Activated naive CD8-positive, alpha-beta T cell treated with anti-CD3 and anti-CD28 coated beads, Interleukin-2, amount 10 ng/mL, durations not matched to agents 7 days and 5 days (primary cell): Measurements from ENCODE around the gene CENPT. TPM values are rescaled to one million over a fixed set of nuclear protein-coding genes. Genes with fewer than 3 reads are reported as not detected.
A peak's percentile ranks its signal among the peaks of the same experiment; 100 is the strongest.

ENCODE experiments used
- ATAC-seq: fragments of 150-1000 bp; cut with Tn5 transposase; one replicate; pipeline ENCODE4 v1.10.0; 2021; ENCODE audit warnings: low read depth, moderate library complexity
- POLR2A ChIA-PET: fragments of 350-600 bp; sonication (Branson Sonifier 250); formaldehyde crosslinking; loops from one replicate; lab custom pipeline; 2021; ENCODE audit warnings: antibody characterized with exemption; lab: Charles Lee
- DNase-seq: peaks from one replicate; pipeline ENCODE4 v3.0.0; 2021
- H3K27ac Mint-ChIP-seq: one replicate; pipeline ENCODE4 v1.8.0; 2022; ENCODE audit warnings: mild to moderate bottlenecking, mixed read lengths
- H3K27me3 Mint-ChIP-seq: one replicate; pipeline ENCODE4 v1.8.0; 2022; ENCODE audit warnings: mild to moderate bottlenecking, moderate library complexity, mixed read lengths
- H3K36me3 Mint-ChIP-seq: one replicate; pipeline ENCODE4 v1.8.0; 2021; ENCODE audit warnings: mild to moderate bottlenecking, mixed read lengths
- H3K4me1 Mint-ChIP-seq: one replicate; pipeline ENCODE4 v1.8.0; 2021; ENCODE audit warnings: mixed read lengths
- H3K4me3 Mint-ChIP-seq: one replicate; pipeline ENCODE4 v1.8.0; 2022; ENCODE audit warnings: mild to moderate bottlenecking, moderate library complexity, mixed read lengths
- H3K9me3 Mint-ChIP-seq: one replicate; pipeline ENCODE4 v1.8.0; 2021; ENCODE audit warnings: mixed read lengths
- total RNA-seq, 2 experiments: library from RNA; stranded (reverse); gene quantifications; one replicate each; pipeline ENCODE4 v1.2.3, GENCODE V29; 2021

CENPT gene, protein sequence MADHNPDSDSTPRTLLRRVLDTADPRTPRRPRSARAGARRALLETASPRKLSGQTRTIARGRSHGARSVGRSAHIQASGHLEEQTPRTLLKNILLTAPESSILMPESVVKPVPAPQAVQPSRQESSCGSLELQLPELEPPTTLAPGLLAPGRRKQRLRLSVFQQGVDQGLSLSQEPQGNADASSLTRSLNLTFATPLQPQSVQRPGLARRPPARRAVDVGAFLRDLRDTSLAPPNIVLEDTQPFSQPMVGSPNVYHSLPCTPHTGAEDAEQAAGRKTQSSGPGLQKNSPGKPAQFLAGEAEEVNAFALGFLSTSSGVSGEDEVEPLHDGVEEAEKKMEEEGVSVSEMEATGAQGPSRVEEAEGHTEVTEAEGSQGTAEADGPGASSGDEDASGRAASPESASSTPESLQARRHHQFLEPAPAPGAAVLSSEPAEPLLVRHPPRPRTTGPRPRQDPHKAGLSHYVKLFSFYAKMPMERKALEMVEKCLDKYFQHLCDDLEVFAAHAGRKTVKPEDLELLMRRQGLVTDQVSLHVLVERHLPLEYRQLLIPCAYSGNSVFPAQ
- 10 to 100 TPM; 84.0 to 90.7 TPM for total RNA-seq

DNA sequence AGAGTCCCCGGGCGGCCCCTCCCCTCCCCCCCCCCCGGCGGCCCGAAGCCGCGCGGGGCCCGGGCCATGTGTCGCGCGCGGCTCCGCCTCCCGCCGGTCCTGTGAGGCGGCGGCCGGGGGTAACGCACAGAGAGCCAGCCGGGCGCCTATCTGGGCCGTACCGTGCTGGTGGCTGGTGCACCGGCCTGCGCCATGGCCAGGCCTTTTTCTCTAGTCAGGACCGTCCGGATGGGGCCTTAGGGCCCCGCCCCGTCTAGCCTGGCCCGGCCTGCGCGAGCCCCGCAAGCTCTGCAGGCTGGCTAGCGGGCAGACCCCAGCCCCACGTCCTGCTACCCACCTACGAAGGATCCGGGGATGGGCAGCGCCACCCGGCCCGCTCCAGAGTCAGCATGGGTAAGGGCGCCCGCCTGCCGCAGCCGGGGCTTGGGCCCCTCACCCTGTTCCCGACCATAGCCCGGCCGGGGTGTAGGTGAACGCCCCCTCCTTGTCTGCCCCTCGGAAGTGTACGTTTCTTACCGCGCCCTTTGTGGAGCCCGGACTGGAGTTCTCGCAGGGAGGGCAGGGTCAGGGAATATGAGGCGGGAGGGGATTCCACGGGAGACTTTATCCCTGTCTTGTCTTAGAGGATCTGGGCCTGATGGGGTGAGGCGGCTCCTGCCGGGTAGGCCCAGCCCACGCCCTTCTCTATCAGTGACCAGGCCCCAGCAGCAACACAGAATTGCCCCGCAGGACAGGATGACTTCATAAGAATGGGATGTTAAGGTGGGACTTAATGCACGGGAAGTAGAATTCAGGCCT, at the start of gene CENPT:
TSS of gene CENPT (minus strand) at position 630 of the 798 bp plus-strand sequence. CDS start 13,834 bp downstream, outside the sequence.
- DNase-seq (no peak), ATAC-seq (peak; percentile 43)
- Mint-ChIP-seq H3K9me3 (no peaks in the 10 kb centered on the region), H3K36me3 (peaks cover 2% of the 10 kb centered on the region), H3K4me1 (peaks cover 35% of the 10 kb centered on the region), H3K27me3 (no peaks in the 10 kb centered on the region), H3K4me3 (peak within 1 kb of the TSS; percentile 94), H3K27ac (peak within 1 kb of the TSS; percentile 90)
- POLR2A ChIA-PET, result interaction anchor here (1.4 to 2.0 kb wide), 4 partner anchors 14 to 89 kb away, joined by 4 to 21 read pairs (median 8); partner anchors contain the start of genes EDC4 and PSMB10

GRCh38 chr16:67897231-67897630, 49.7 kb upstream of the CENPT start:
- peaks cover 2% of the 10 kb centered on the region for H3K36me3 Mint-ChIP-seq
- H3K4me3 Mint-ChIP-seq, result no peak overlapping the region
- no peak for ATAC-seq
- peaks cover 18% of the 10 kb centered on the region for H3K4me1 Mint-ChIP-seq
- H3K9me3 Mint-ChIP-seq, result no peaks in the 10 kb centered on the region
- POLR2A ChIA-PET, result interaction anchor here (0.7 kb wide), 1 partner anchor 17 kb away, joined by 3 read pairs; no protein-coding TSS in a partner anchor
- no peak for DNase-seq
- H3K27ac Mint-ChIP-seq, result no peak overlapping the region
- H3K27me3 Mint-ChIP-seq, result no peaks in the 10 kb centered on the region

- Mint-ChIP-seq H3K9me3 (no peaks in the 10 kb centered on the region), H3K4me3 (peak overlapping the region; percentile 86), H3K36me3 (peaks cover 2% of the 10 kb centered on the region), H3K27ac (peak overlapping the region; percentile 96), H3K27me3 (no peaks in the 10 kb centered on the region), H3K4me1 (peaks cover 18% of the 10 kb centered on the region)
- DNase-seq (no peak), ATAC-seq (no peak)
- POLR2A ChIA-PET, result interaction anchor here (1.1 to 2.8 kb wide), 3 partner anchors 40 to 60 kb away, joined by 3 to 13 read pairs (median 3); partner anchors contain the start of gene PSMB10
These were observed 46.4 kb upstream of the CENPT start for GRCh38 chr16:67893743-67894399.

- peaks cover 2% of the 10 kb centered on the region for H3K36me3 Mint-ChIP-seq
- POLR2A ChIA-PET, result interaction anchor here (0.5 to 2.8 kb wide), 9 partner anchors 16 to 401 kb away, joined by 3 to 13 read pairs (median 4); partner anchors contain the start of gene PSMB10
- peak within 1 kb of the TSS; percentile 86 for H3K4me3 Mint-ChIP-seq
- no peaks in the 10 kb centered on the region for H3K27me3 Mint-ChIP-seq
- no peaks in the 10 kb centered on the region for H3K9me3 Mint-ChIP-seq
- ATAC-seq (peak; percentile 97), DNase-seq (peak; percentile 89)
- H3K27ac Mint-ChIP-seq, result peak within 1 kb of the TSS; percentile 96
- peaks cover 18% of the 10 kb centered on the region for H3K4me1 Mint-ChIP-seq
These were observed 45.6 kb upstream of the CENPT start, which contains the start of gene PSKH1 for GRCh38 chr16:67892899-67893742. TSS of gene PSKH1 (plus strand) at chr16:67893254. CDS start at chr16:67908750, 15,496 bp downstream.

GRCh38 chr16:67892375-67892774, 44.9 kb upstream of the CENPT start:
- POLR2A ChIA-PET, result interaction anchor here (0.5 to 2.8 kb wide), 8 partner anchors 15 to 400 kb away, joined by 3 to 13 read pairs (median 5); partner anchors contain the start of gene PSMB10
- H3K9me3 Mint-ChIP-seq, result no peaks in the 10 kb centered on the region
- no peak for DNase-seq
- peaks cover 2% of the 10 kb centered on the region for H3K36me3 Mint-ChIP-seq
- H3K27ac Mint-ChIP-seq, result peak overlapping the region; percentile 82
- no peaks in the 10 kb centered on the region for H3K27me3 Mint-ChIP-seq
- H3K4me3 Mint-ChIP-seq, result peak overlapping the region; percentile 86
- no peak for ATAC-seq
- H3K4me1 Mint-ChIP-seq, result peaks cover 18% of the 10 kb centered on the region

GRCh38 chr16:67888331-67888730, 40.8 kb upstream of the CENPT start:
- no peak overlapping the region for H3K4me3 Mint-ChIP-seq
- POLR2A ChIA-PET, result interaction anchor here (2.7 kb wide), 1 partner anchor 47 kb away, joined by 9 read pairs; no protein-coding TSS in a partner anchor
- ATAC-seq, result no peak
- DNase-seq, result no peak
- H3K27me3 Mint-ChIP-seq, result no peaks in the 10 kb centered on the region
- H3K27ac Mint-ChIP-seq, result no peak overlapping the region
- H3K4me1 Mint-ChIP-seq, result peaks cover 8% of the 10 kb centered on the region
- H3K36me3 Mint-ChIP-seq, result peaks cover 6% of the 10 kb centered on the region
- H3K9me3 Mint-ChIP-seq, result no peaks in the 10 kb centered on the region

DNA sequence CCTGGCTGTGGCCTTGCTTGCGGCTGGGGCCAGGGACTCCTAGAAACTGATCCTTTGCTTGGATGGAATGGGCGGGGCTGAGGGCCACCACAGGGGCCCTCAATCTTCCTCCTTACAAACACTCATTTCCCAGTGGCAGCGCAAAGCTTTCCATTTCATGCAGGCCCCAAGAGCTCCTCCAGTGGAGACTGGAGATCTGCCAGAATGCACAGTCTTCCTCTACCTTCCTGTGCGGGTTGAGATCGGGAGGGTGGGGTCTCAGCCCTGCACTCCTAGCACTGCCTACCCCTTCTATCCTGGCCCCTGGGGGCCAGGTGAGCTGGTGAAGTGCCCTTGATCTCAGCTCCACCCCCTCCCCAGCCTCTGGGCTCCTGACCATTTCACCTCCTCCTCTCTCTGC, 38.9 kb upstream of the CENPT start:
- Mint-ChIP-seq H3K4me1 (peaks cover 3% of the 10 kb centered on the region), H3K27ac (no peak overlapping the region), H3K4me3 (no peak overlapping the region), H3K9me3 (no peaks in the 10 kb centered on the region), H3K36me3 (peaks cover 11% of the 10 kb centered on the region), H3K27me3 (no peaks in the 10 kb centered on the region)
- POLR2A ChIA-PET, result interaction anchor here (0.7 to 1.1 kb wide), 3 partner anchors 13 to 50 kb away, joined by 3 to 5 read pairs (median 3); partner anchors contain the start of genes CTRL and PSMB10
- ATAC-seq (no peak), DNase-seq (no peak)

GRCh38 chr16:67885976-67886375, 38.5 kb upstream of the CENPT start:
- Mint-ChIP-seq H3K27me3 (no peaks in the 10 kb centered on the region), H3K4me1 (peaks cover 3% of the 10 kb centered on the region), H3K27ac (no peak overlapping the region), H3K9me3 (no peaks in the 10 kb centered on the region), H3K36me3 (peaks cover 11% of the 10 kb centered on the region), H3K4me3 (no peak overlapping the region)
- POLR2A ChIA-PET, result interaction anchor here (0.7 to 1.0 kb wide), 2 partner anchors 12 to 45 kb away, joined by 3 read pairs; partner anchors contain the start of gene CTRL
- ATAC-seq, result no peak
- DNase-seq, result no peak

DNA sequence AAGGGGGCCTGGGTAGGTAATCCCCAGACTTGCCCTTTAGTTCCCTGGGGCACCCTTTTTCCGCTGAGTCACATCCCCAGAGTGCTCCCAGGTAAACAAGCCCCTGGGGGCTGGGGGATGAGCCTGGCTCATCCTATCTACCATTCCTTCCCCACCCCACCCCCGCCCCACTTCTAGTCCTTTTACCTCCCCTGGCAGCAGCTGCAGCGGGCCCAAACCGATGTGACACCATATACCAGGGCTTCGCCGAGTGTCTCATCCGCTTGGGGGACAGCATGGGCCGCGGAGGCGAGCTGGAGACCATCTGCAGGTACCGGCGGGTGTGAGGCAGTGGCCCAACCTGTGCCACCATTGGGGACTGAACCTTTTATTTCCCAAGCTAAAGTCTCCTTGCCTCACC, 38.1 kb upstream of the CENPT start:
- Mint-ChIP-seq H3K4me3 (no peak overlapping the region), H3K27ac (no peak overlapping the region), H3K9me3 (no peaks in the 10 kb centered on the region), H3K27me3 (no peaks in the 10 kb centered on the region), H3K36me3 (peaks cover 11% of the 10 kb centered on the region), H3K4me1 (peaks cover 3% of the 10 kb centered on the region)
- ATAC-seq (no peak), DNase-seq (no peak)
- POLR2A ChIA-PET, result interaction anchor here (1.0 kb wide), 1 partner anchor 46 kb away, joined by 3 read pairs; the partner anchor contains the start of gene CTRL

DNA sequence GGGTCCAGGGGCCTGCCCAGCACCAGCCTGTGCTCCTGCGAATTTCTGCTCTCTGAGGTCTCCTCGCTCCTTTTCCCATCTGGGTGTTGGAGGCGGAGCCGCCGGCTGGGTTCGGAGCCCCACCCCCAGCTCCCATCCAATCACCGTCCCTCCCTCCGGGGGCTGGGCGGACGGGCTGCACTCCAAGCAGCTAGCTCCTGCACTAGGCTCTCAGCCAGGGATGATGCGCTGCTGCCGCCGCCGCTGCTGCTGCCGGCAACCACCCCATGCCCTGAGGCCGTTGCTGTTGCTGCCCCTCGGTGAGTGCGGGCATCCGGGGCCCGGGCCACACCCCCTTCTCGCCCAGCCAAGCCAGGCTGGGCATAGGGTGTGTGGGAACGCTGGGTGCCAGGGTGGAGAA, 37.2 kb upstream of the CENPT start, which contains the start of gene NRN1L:
TSS of gene NRN1L (plus strand) at position 202 of the 400 bp plus-strand sequence. CDS start at position 221, 19 bp downstream.
- peaks cover 11% of the 10 kb centered on the region for H3K36me3 Mint-ChIP-seq
- H3K4me1 Mint-ChIP-seq, result peaks cover 3% of the 10 kb centered on the region
- no peak within 1 kb of the TSS for H3K27ac Mint-ChIP-seq
- H3K9me3 Mint-ChIP-seq, result no peaks in the 10 kb centered on the region
- H3K27me3 Mint-ChIP-seq, result no peaks in the 10 kb centered on the region
- DNase-seq (no peak), ATAC-seq (no peak)
- POLR2A ChIA-PET, result no interaction called here
- no peak within 1 kb of the TSS for H3K4me3 Mint-ChIP-seq

DNA sequence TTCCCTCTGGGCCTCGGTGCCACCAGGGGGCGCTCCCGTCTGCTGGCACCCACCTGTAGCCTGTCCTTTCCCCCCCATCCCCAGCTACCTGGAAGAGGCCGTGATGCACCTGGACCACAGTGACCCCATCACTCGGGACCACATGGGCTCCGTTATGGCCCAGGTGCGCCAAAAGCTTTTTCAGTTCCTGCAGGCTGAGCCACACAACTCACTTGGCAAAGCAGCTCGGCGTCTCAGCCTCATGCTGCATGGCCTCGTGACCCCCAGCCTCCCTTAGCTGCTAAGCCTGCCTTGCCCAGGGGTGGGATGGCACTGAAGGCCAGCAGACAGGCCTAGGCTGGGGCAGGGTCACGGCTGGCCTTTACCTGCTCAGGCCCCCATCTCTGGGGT, 36.4 kb upstream of the CENPT start:
- Mint-ChIP-seq H3K27ac (no peak overlapping the region), H3K4me1 (peaks cover 3% of the 10 kb centered on the region), H3K9me3 (no peaks in the 10 kb centered on the region), H3K27me3 (no peaks in the 10 kb centered on the region), H3K36me3 (peaks cover 12% of the 10 kb centered on the region), H3K4me3 (no peak overlapping the region)
- ATAC-seq (peak; percentile 71), DNase-seq (peak; percentile 84)
- POLR2A ChIA-PET, result interaction anchor here (1.0 to 1.2 kb wide), 3 partner anchors 45 to 57 kb away, joined by 3 to 6 read pairs (median 3); partner anchors contain the start of gene PSMB10
